NCI-H187 (cell line): ENCODE data around the gene ERG28.
"Not testable (repeated sequence)": the region's sequence is repeated elsewhere in the genome, so short reads cannot be mapped to it uniquely, and the experiment has no call there.

Experiments used
- DNase-seq, 2 experiments: peaks; one replicate each; lab custom pipeline; 2025; lab: John Stamatoyannopoulos, UW

Gene ERG28

GRCh38 chr14:75660630-75661498 is at the start of gene ERG28, which contains the start of gene TTLL5:
TSS of gene ERG28 (minus strand) at chr14:75660876. CDS start at chr14:75657502, 3,374 bp downstream.
TSS of gene TTLL5 (plus strand) at chr14:75661246. CDS start at chr14:75663150, 1,904 bp downstream.
- DNase-seq, result peak; percentile 97 to 100

GRCh38 chr14:75709207-75709812 is 48.6 kb upstream of the ERG28 start:
- peak in 1 of 2 experiments; percentile 54 for DNase-seq

- no peak for DNase-seq
These were observed 44.3 kb upstream of the ERG28 start for GRCh38 chr14:75705014-75705413.

- DNase-seq, result no peak
These were observed 42.8 kb upstream of the ERG28 start for GRCh38 chr14:75703467-75703866.

- no peak for DNase-seq
These were observed 42.1 kb upstream of the ERG28 start for GRCh38 chr14:75702616-75703261.

- DNase-seq, result no peak
These were observed 41.4 kb upstream of the ERG28 start for GRCh38 chr14:75702122-75702521.

- DNase-seq, result no peak
These were observed 39.6 kb upstream of the ERG28 start for GRCh38 chr14:75700295-75700694.

GRCh38 chr14:75699331-75699730 is 38.7 kb upstream of the ERG28 start:
- no peak for DNase-seq

GRCh38 chr14:75697918-75698317 is 37.2 kb upstream of the ERG28 start:
- no peak for DNase-seq

- no peak for DNase-seq
These were observed 36.7 kb upstream of the ERG28 start for GRCh38 chr14:75697386-75697785.

- not testable (repeated sequence) for DNase-seq
These were observed 34.3 kb upstream of the ERG28 start for GRCh38 chr14:75695025-75695424.

- no peak for DNase-seq
These were observed 29.3 kb upstream of the ERG28 start for GRCh38 chr14:75690010-75690409.

GRCh38 chr14:75689012-75689411 is 28.3 kb upstream of the ERG28 start:
- no peak for DNase-seq

- DNase-seq, result no peak
These were observed 25.2 kb upstream of the ERG28 start for GRCh38 chr14:75685910-75686309.

GRCh38 chr14:75675265-75675960 is 14.7 kb upstream of the ERG28 start:
- no peak for DNase-seq

- DNase-seq, result no peak
These were observed 12.8 kb upstream of the ERG28 start for GRCh38 chr14:75673345-75674035.

GRCh38 chr14:75672605-75673192 is 12.0 kb upstream of the ERG28 start:
- no peak for DNase-seq

GRCh38 chr14:75667099-75667765 is 6.6 kb upstream of the ERG28 start:
- no peak for DNase-seq

GRCh38 chr14:75662966-75663365 is 2.3 kb upstream of the ERG28 start:
- no peak for DNase-seq

GRCh38 chr14:75661499-75661814 is 781 bp upstream of the ERG28 start:
- DNase-seq, result no peak

- no peak for DNase-seq
These were observed 442 bp downstream of the ERG28 start for GRCh38 chr14:75660238-75660629.
